GM12878 (cell line): ENCODE data around the gene BTBD9. TPM values are rescaled to one million over a fixed set of nuclear protein-coding genes. Genes with fewer than 3 reads are reported as not detected.

ENCODE experiments used
- ATF7 ChIP-seq: fragments of 450-650 bp; IDR thresholded peaks from 2 replicates; pipeline ENCODE4 v1.6.1; 2016; ENCODE audit warnings: low read depth, mild to moderate bottlenecking
- CBX3 ChIP-seq: fragments of 200-600 bp; sonication (generic); IDR thresholded peaks from 2 replicates; pipeline ENCODE4 v1.6.1; 2016; ENCODE audit warnings: low read depth, borderline replicate concordance
- EED ChIP-seq: sonication (generic); IDR thresholded peaks from 2 replicates; pipeline ENCODE4 v1.6.1; 2016; ENCODE audit warnings: antibody characterized with exemption, low read depth
- EP300 ChIP-seq, 2 experiments: fragments of 150-350 bp in 1 of 2; IDR thresholded peaks; 2 replicates each; pipeline ENCODE4 v1.6.1; 2011 to 2012; ENCODE audit warnings: low read depth in 2 of 2, low read length in 2 of 2, borderline replicate concordance in 1 of 2, improper control_type of control experiment in 1 of 2, inconsistent platforms in 1 of 2; ENCODE audit not compliant: control insufficient read depth in 1 of 2
- ESRRA ChIP-seq: IDR thresholded peaks from 2 replicates; pipeline ENCODE4 v1.6.1; 2012; ENCODE audit warnings: mild to moderate bottlenecking, low read length, improper control_type of control experiment
- GATAD2B ChIP-seq: fragments of 450-650 bp; conservative IDR thresholded peaks from 2 replicates; pipeline ENCODE4 v1.6.1; 2017; ENCODE audit warnings: low read depth, mild to moderate bottlenecking, moderate library complexity
- KAT2A ChIP-seq: conservative IDR thresholded peaks from 2 replicates; pipeline ENCODE4 v1.6.1; 2011; ENCODE audit warnings: low read depth, low read length; ENCODE audit not compliant: control insufficient read depth
- KLF5 ChIP-seq: fragments of 450-650 bp; IDR thresholded peaks from 2 replicates; pipeline ENCODE4 v1.6.1; 2014; ENCODE audit warnings: mild to moderate bottlenecking; ENCODE audit not compliant: partially characterized antibody
- MEF2A ChIP-seq: IDR thresholded peaks from 2 replicates; pipeline ENCODE4 v1.6.1; 2011; ENCODE audit warnings: low read depth, mild to moderate bottlenecking, low read length, moderate library complexity; ENCODE audit not compliant: insufficient read depth
- NRF1 ChIP-seq: conservative IDR thresholded peaks from 2 replicates; pipeline ENCODE4 v1.6.1; 2011; ENCODE audit warnings: mild to moderate bottlenecking, low read depth, low read length, improper control_type of control experiment
- PAX8 ChIP-seq: fragments of 450-650 bp; IDR thresholded peaks from 2 replicates; pipeline ENCODE4 v1.6.1; 2017; ENCODE audit warnings: mild to moderate bottlenecking, moderate library complexity
- POLR2AphosphoS5 ChIP-seq: IDR thresholded peaks from 2 replicates; pipeline ENCODE4 v1.6.1; 2011; ENCODE audit warnings: mild to moderate bottlenecking, low read length, inconsistent platforms
- RAD21 ChIP-seq: IDR thresholded peaks from 2 replicates; pipeline ENCODE4 v1.6.1; 2011; ENCODE audit warnings: mild to moderate bottlenecking, low read depth, low read length, moderate library complexity; ENCODE audit not compliant: insufficient read depth
- RBBP5 ChIP-seq: fragments of 200-600 bp; sonication (generic); conservative IDR thresholded peaks from 2 replicates; pipeline ENCODE4 v1.6.1; 2016
- SPI1 ChIP-seq: IDR thresholded peaks from 2 replicates; pipeline ENCODE4 v1.6.1; 2011; ENCODE audit warnings: low read depth, mild to moderate bottlenecking, low read length, moderate library complexity, borderline replicate concordance; ENCODE audit not compliant: insufficient read depth
- SREBF1 ChIP-seq: IDR thresholded peaks from 2 replicates; pipeline ENCODE4 v1.6.1; 2012; ENCODE audit warnings: mild to moderate bottlenecking, low read length
- SUPT20H ChIP-seq: IDR thresholded peaks from 2 replicates; pipeline ENCODE4 v1.6.1; 2011; ENCODE audit warnings: low read depth, mild to moderate bottlenecking, low read length, moderate library complexity, borderline replicate concordance; ENCODE audit not compliant: control insufficient read depth
- TCF3 ChIP-seq: IDR thresholded peaks from 2 replicates; pipeline ENCODE4 v1.6.1; 2012; ENCODE audit warnings: low read depth, mild to moderate bottlenecking, low read length, borderline replicate concordance; ENCODE audit not compliant: insufficient read depth
- TCF7 ChIP-seq: IDR thresholded peaks from 2 replicates; pipeline ENCODE4 v1.6.1; 2014; ENCODE audit warnings: antibody characterized with exemption, borderline replicate concordance
- ZZZ3 ChIP-seq: IDR thresholded peaks from 2 replicates; pipeline ENCODE4 v1.6.1; 2011; ENCODE audit warnings: low read depth; ENCODE audit not compliant: control insufficient read depth, insufficient read length
- polyA plus RNA-seq, 11 experiments: library from polyadenylated mRNA; depleted of rRNA in 4 of 11; unstranded in 6 of 11; stranded (reverse) in 5 of 11; fragments of >200 nt; fragmentation: Nextera tagmentation in 4 of 11; fragmentation: Illumina TruSeq in 1 of 11; extraction: Ambion mirVana in 4 of 11; extraction: Trizol in 1 of 11; gene quantifications; 1 replicate in 1 of 11; 2 replicates in 10 of 11; pipeline versions ENCODE4 v1.2.1 to v1.2.3, GENCODE V29; 2011 to 2016; ENCODE audit warnings: inconsistent platforms in 2 of 11, missing spikeins in 2 of 11, low read depth in 1 of 11
- total RNA-seq, 4 experiments: library from RNA; depleted of rRNA in 3 of 4; stranded (reverse); fragments of >200 nt in 3 of 4; fragmentation: Illumina TruSeq in 1 of 4; extraction: Trizol in 1 of 4; gene quantifications; 2 replicates each; pipeline versions ENCODE4 v1.2.1 to v1.2.3, GENCODE V29; 2013 to 2021
- TF ChIP-seq, protein P1 (sequence below): fragments of 450-650 bp; IDR thresholded peaks from 2 replicates; pipeline ENCODE4 v1.6.1; 2017; ENCODE audit warnings: borderline replicate concordance
- TF ChIP-seq, protein P2 (sequence below): IDR thresholded peaks from 2 replicates; pipeline ENCODE4 v1.6.1; 2012; ENCODE audit warnings: low read depth, low read length, improper control_type of control experiment
- TF ChIP-seq, protein P3 (sequence below): fragments of 450-650 bp; IDR thresholded peaks from 2 replicates; pipeline ENCODE4 v1.6.1; 2017; ENCODE audit warnings: mild to moderate bottlenecking
- TF ChIP-seq, protein P4 (sequence below): fragments of 450-650 bp; IDR thresholded peaks from 2 replicates; pipeline ENCODE4 v1.6.1; 2018; ENCODE audit warnings: mild to moderate bottlenecking, low read depth, moderate library complexity; ENCODE audit not compliant: partially characterized antibody

Gene BTBD9
- total and polyA plus RNA-seq, 10 of the 15 experiments (the other 5 are each of a cell fraction or from before 2014, with no cell fraction given): 0.22 to 8.6 (median 4.6) TPM

DNA sequence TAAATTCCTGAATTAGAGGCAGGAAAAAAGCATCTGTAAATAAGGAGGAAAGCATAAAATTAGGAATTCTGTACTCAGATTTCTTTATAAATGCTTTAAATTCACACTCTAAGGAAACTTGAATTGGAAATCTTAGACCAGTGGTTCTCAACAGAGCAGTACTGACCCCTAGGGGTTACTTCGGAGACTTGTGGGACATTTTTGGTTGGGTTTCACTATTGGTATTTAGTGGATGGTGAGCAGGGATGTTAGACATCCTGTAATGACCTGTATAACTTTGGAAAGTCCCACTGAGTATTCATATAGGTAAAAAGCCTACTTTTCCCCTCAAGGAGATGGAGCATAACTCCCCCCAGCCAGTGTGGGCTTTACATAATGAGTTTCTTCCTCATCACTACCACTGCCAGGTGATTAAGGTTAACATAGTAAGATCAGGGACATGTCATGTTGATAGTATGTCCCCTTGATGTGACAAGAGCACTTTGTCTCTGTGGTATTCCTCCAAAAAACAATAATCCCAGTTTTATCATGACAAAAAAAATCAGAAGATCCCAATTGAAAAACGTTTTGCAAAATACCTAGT is 32.2 kb upstream of the BTBD9 start (continued):
- TF ChIP-seq POLR2AphosphoS5 (no peak), SPI1 (no peak), KAT2A (no peak), SREBF1 (no peak), SUPT20H (no peak), ATF7 (no peak), ZZZ3 (no peak), TCF3 (no peak), EED (peak; percentile 62; the same call in 1 of the 2 replicates), PAX8 (no peak), RBBP5 (no peak), NRF1 (no peak), RAD21 (peak; percentile 86), TCF7 (no peak), ESRRA (no peak), MEF2A (no peak), GATAD2B (no peak), KLF5 (no peak), EP300 (IDR thresholded peaks at IDR 0.05; ENCODE audit: borderline replicate concordance in 1 of 2, control insufficient read depth in 1 of 2, low read depth in 2 of 2, low read length in 2 of 2) (no peak), CBX3 (no peak)
- TF ChIP-seq, protein P1, sequence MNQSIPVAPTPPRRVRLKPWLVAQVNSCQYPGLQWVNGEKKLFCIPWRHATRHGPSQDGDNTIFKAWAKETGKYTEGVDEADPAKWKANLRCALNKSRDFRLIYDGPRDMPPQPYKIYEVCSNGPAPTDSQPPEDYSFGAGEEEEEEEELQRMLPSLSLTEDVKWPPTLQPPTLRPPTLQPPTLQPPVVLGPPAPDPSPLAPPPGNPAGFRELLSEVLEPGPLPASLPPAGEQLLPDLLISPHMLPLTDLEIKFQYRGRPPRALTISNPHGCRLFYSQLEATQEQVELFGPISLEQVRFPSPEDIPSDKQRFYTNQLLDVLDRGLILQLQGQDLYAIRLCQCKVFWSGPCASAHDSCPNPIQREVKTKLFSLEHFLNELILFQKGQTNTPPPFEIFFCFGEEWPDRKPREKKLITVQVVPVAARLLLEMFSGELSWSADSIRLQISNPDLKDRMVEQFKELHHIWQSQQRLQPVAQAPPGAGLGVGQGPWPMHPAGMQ: no peak
- TF ChIP-seq, protein P2, sequence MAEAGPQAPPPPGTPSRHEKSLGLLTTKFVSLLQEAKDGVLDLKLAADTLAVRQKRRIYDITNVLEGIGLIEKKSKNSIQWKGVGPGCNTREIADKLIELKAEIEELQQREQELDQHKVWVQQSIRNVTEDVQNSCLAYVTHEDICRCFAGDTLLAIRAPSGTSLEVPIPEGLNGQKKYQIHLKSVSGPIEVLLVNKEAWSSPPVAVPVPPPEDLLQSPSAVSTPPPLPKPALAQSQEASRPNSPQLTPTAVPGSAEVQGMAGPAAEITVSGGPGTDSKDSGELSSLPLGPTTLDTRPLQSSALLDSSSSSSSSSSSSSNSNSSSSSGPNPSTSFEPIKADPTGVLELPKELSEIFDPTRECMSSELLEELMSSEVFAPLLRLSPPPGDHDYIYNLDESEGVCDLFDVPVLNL: no peak
- TF ChIP-seq, protein P3, sequence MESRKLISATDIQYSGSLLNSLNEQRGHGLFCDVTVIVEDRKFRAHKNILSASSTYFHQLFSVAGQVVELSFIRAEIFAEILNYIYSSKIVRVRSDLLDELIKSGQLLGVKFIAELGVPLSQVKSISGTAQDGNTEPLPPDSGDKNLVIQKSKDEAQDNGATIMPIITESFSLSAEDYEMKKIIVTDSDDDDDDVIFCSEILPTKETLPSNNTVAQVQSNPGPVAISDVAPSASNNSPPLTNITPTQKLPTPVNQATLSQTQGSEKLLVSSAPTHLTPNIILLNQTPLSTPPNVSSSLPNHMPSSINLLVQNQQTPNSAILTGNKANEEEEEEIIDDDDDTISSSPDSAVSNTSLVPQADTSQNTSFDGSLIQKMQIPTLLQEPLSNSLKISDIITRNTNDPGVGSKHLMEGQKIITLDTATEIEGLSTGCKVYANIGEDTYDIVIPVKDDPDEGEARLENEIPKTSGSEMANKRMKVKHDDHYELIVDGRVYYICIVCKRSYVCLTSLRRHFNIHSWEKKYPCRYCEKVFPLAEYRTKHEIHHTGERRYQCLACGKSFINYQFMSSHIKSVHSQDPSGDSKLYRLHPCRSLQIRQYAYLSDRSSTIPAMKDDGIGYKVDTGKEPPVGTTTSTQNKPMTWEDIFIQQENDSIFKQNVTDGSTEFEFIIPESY: no peak
- TF ChIP-seq, protein P4, sequence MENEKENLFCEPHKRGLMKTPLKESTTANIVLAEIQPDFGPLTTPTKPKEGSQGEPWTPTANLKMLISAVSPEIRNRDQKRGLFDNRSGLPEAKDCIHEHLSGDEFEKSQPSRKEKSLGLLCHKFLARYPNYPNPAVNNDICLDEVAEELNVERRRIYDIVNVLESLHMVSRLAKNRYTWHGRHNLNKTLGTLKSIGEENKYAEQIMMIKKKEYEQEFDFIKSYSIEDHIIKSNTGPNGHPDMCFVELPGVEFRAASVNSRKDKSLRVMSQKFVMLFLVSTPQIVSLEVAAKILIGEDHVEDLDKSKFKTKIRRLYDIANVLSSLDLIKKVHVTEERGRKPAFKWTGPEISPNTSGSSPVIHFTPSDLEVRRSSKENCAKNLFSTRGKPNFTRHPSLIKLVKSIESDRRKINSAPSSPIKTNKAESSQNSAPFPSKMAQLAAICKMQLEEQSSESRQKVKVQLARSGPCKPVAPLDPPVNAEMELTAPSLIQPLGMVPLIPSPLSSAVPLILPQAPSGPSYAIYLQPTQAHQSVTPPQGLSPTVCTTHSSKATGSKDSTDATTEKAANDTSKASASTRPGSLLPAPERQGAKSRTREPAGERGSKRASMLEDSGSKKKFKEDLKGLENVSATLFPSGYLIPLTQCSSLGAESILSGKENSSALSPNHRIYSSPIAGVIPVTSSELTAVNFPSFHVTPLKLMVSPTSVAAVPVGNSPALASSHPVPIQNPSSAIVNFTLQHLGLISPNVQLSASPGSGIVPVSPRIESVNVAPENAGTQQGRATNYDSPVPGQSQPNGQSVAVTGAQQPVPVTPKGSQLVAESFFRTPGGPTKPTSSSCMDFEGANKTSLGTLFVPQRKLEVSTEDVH: no peak
